Suppressor macrophage treated with lipopolysaccharide for 4 hours (primary cell): Measurements from ENCODE around the gene RAB11FIP5.
"Not testable (repeated sequence)": the region's sequence is repeated elsewhere in the genome, so short reads cannot be mapped to it uniquely, and the experiment has no call there.

ENCODE experiments used
- DNase-seq: peaks from one replicate; pipeline ENCODE4 v3.0.0-alpha.2; 2020

Gene RAB11FIP5

GRCh38 chr2:73111073-73112025 is 1.4 kb downstream of the RAB11FIP5 start:
- peak; percentile 24 for DNase-seq

DNA sequence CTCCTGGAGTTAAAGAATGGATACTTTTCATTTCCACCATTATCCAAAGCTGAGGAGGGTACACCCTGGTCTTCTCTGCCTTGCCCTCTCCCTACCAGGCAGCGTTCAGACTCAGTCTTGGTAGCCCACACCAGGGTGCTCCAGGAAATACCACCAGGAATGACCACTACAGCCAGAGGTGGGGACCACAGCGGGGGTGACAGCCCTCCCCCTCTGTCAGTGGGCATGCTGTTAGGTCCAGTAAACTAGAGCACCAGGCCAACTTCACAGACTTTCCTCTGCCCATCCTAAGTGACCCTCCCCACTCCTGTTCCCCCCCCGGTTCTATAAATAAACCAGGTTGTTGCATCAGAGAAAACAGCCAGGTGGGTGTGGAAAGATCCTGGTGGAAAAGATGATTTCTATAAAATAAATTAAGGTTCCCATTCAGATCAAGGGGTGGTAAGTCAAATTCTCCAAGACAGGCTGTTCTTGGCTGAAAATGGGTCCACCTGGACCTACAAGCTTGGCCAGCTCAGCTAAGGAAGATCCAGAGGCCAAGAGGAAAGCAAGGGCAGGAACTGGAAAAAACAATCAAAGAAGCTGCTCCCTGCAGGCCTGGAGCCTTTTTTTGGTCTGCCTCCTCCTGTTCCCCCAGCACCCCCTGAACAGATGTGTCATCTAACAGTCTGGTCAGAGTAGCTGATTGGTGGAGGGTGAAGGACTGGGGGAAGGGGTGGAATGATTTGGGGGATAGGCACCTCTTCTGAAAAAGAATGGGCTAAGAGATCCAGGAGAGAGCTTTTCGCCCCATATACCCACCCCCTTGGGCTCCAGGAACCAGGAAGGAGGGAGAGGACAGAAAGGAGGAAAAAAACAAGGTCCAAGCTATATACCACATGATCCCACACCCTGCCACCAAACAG is 2.3 kb downstream of the RAB11FIP5 start:
- DNase-seq = no peak

DNA sequence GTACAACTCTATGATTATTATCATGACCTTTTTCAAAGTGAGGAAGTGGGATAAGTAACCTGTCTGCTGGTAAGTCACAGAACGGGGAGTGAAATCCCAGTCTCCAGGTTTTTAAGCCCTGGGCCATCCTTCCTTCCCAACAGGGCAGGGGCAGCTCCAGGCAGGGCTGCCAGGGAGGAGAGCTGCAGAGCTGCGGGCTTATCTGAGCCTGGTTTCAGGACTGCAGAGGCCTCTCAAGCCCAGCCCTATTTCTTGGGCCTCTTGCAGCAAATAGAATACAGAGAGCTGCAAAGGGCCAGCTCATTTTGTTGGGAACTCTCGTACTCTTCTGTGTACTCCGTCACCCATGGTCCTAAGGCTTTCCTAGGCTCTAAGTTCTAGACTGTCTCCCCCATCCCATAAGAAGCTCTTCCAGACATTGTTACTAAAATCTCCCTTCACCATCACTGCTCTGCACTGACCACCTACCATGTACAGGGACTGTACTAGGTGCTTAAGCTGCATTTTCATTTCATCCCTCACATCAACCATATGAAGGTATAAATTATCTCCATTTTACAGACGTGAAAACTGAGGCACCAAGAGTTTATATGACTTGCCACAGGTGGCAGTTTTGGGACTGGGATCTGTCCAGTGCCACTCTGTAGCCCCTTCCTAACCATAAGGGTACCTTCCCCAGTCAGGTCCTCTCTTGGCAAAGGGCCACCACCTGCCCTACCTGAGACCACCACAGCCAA is 3.1 kb downstream of the RAB11FIP5 start:
- no peak for DNase-seq

- no peak for DNase-seq
Measured at GRCh38 chr2:73107211-73107926, 5.4 kb downstream of the RAB11FIP5 start.

DNA sequence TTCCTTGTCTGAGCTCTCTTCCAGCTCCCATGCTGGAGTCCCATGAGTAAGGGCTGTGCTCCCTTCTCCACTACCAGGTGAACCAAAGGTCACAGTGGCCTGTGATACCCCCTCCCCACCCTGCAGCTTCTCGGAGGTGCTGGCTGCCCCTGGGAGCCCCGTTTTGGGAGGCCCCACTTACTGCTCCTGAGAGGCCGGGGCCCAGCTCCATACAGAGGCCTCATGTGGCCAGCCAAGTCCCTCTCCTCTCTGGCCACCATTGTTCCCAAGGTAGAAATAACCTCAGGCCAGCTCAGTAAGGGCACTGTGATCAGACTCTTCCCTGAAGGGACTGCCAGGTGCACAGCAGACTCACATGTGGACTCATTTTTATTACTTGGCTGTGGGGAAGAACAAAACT is 6.0 kb downstream of the RAB11FIP5 start:
- DNase-seq = no peak

DNA sequence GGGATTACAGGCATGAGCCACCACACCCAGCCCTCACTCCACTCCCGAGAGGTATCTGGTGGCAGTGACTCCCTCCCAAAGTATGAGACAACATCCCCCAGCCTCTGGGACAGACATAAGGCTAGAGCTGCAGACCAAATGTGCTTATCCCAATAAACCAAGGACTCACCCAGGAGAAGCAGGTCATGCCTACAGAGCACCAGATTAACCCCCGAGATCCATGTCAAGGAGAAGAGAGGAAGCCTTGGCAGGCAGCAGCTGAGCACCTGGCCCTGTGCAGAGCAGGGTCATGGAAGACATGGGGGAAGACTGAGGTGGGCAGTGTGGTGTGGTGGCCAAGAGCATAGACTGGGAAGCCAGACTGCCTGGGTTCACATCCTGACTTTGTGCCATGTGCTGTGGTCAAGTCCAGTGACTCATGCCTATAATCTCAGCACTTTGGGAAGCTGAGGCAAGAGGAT is 7.2 kb downstream of the RAB11FIP5 start:
- no peak for DNase-seq

- DNase-seq = no peak
Measured at GRCh38 chr2:73104933-73105332, 7.8 kb downstream of the RAB11FIP5 start.

- DNase-seq = no peak
Measured at GRCh38 chr2:73103018-73103542, 9.7 kb downstream of the RAB11FIP5 start.

- DNase-seq = no peak
Measured at GRCh38 chr2:73101626-73102256, 11.0 kb downstream of the RAB11FIP5 start.

DNA sequence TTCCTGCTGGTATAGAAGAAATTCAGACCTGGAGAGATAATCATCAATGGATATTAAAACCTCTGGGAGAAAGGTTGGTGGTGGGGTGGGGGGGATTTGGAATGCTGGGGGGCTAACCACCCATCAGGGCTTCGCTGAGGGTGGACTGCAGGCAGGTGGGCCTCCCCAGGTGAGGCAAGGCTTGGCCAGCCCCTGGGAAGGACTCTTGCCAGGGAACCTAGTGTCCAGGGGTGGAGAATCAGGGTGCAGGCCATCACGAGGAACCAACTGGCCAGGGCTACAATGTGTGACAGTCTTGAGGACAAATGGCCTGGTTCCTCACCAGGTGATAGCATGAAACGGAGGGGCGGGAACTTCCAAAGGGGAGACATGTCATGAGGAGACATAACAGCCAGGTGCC is 11.8 kb downstream of the RAB11FIP5 start:
- no peak for DNase-seq

DNA sequence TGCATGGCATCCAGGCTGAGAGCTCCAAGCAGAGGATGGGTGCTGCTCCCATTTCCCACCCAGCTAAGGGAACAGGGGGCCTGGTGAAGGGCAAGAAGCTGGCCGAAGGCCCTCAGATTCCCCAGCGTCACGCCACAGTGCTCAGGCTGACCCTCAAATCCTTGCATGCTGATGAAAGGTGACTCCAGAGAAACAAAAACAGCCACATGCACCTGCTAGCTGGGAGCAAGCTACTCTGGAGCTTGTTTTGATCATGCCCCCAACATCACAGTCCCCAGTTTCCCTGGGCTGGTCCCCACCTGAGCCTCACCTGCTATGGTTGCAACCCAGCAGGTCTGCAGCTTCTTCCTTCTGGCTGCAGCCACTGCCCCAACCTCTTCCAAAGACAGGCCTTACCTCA is 13.3 kb downstream of the RAB11FIP5 start:
- no peak for DNase-seq

GRCh38 chr2:73095910-73096309 is 16.8 kb downstream of the RAB11FIP5 start:
- DNase-seq = no peak

DNA sequence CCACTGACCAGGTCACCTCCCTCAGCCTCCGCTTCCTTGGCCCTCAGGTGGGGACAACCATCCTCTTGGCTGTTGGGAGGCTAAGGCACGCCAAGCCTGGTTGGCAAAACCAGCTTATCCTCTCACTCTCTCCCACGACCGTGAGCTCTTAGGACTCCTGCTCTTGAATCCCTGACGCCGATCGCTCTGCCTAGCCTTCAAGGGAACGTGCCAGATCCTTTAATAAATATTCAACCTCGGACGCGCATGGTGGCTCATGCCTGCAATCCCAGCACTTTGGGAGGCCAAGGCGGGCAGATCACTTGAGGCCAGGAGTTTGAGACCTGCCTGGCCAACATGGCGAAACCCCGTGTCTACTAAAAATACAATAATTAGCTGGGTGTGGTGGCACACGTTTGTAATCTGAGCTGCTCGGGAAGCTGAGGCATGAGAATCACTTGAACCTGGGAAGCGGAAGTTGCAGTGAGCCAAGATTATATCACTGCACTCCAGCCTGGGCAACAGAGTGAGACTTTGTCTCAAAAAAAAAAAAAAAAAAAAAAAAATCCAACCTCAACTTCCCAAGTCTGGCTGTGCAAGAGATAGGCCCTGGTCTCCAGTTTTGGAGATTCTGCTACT is 19.0 kb downstream of the RAB11FIP5 start:
- not testable (repeated sequence) for DNase-seq

DNA sequence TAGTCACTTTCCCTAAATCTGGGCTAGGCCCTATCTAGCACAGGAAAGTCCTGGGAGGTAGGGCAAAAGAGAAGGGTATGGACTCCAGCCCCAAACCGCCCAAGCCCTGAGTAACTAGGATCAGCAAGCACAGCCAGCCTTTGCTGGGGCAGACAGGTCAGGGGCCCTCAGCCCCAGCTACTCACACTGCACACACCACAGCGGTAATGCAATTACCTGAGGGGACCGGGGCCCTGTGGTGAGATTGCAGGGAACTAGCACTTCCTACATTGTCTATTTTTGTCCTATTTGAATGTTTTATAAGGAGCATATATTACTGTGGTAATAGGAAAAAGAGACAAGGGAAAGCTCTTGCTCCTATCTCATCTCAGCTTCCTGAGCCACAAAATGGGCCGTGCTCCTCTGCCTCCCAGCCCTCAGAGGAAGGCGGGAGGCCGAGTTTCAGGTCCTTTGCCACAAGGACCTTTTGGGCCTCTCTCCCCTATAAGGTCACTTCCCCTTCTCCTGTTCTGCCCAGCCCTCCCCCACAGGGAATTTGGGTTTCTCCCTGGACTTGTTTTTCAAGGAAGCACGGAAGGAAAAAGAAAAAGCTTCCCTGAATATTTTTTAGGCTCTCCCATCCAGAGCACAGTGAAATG is 20.5 kb downstream of the RAB11FIP5 start:
- no peak for DNase-seq

DNA sequence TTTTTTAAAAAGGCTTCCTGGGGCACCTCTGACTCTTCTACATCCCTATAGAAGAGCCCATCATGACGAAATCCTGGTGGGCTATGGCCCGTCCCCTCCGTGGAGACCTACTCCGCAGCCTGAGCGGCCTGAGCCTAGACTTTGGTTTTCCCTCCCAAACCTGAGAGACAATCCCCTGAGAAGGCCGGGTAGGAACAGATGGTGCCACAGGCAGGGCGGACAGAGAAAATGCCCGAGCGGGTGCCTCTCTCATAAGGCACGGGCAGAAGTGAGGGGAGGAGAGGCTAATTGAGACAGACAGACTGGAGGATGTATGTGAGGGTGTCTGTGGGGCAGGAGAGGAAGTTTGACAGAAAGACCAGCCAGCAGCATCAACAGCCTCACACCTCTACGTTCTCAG is 21.1 kb downstream of the RAB11FIP5 start:
- no peak for DNase-seq

DNA sequence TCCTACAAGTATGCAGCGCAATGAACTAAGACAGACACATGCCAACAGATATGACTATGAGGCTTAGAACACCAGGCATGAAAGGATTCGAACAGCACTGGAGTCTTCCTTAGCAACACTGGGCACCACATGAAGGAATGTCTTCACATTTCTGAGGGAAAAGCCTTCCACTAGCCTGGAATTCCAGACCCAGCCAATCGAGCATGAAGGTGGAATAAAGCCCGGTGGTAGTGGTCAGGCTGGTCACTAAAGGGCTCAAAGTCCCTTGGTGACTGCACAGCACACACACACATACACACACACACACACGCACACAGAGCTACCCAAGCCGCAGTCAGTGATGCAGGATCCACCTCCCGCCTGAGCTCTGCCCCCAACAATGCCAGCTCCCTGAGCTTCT is 21.6 kb downstream of the RAB11FIP5 start:
- no peak for DNase-seq

GRCh38 chr2:73089270-73090030 is 23.3 kb downstream of the RAB11FIP5 start:
- DNase-seq = no peak

DNA sequence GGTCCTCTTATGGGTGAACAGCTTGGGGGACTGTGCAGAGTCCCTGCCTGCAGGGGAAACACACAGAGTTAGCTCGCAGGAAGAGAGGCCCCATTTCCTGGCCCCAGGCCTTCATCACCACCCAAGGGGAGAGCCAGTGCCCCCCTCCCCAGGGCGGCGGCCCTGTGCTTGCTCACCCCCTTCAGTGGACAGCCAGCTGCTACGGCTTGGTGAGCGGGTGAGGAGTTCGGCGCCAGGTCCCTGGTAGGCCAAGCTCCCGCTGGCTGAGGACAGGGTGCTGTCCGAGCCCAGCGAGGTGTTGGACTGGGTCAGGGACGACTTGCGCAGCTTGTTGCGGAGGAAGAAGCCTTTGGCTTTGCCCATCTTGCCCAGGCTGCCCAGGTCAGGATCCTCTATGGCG is 24.0 kb downstream of the RAB11FIP5 start:
- no peak for DNase-seq

DNA sequence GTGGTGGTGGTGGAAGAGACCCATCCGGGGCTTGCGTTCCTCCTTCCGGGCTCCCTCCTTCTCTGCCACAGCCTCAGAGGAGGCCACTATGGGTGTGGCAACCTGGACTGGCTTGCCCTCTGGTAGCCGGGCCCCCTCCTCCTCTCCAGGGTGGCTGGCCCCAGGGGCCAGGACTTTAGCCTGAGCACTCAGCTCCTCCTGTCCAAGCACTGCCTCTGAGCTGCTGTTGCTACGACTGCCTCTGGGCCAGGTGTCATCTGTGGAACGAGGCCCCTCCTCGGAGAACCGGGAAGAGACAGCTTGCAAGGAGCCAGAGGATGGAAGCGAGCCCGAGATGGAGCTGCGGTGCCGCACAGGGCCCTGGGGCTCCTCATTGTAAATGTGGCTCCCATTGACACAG is 24.5 kb downstream of the RAB11FIP5 start:
- no peak for DNase-seq

DNA sequence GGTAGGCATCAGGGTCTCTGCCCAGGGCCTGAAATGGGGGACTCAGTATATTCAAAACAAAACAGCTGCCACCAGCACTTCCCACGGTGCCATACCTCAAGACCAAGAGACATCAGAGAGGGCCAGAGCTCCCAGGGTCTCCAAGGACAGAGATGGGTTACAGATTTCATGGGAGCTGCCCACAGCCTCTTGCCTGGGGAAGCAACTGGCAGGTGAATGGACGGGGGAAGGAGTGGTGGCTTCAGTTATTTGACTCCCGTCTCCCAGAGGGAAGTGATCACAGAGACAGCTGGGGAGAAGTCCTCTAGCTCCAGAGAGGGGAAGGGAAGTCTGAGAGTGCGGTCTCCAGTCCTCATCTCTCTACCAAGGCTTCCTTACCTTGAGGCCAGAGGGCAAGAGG is 25.4 kb downstream of the RAB11FIP5 start:
- no peak for DNase-seq
